Parathyroid adenoma (tissue), 2 donors: Measurements from ENCODE around the gene JOSD1.
A peak's percentile ranks its signal among the peaks of the same experiment; 100 is the strongest.

Experiments used
- H2AFZ ChIP-seq: fragments of 300-600 bp; sonication (generic); one replicate; pipeline ENCODE4 v1.7.0; 2017; ENCODE audit warnings: antibody characterized with exemption, mild to moderate bottlenecking
- H3K27ac ChIP-seq: fragments of 300-600 bp; sonication (generic); one replicate; pipeline ENCODE4 v1.7.0; 2017
- H3K27me3 ChIP-seq: fragments of 300-600 bp; sonication (generic); one replicate; pipeline ENCODE4 v1.7.0; 2017; ENCODE audit warnings: low read length; ENCODE audit not compliant: control insufficient read depth, insufficient read depth
- H3K36me3 ChIP-seq: fragments of 300-600 bp; sonication (generic); one replicate; pipeline ENCODE4 v1.7.0; 2017; ENCODE audit warnings: low read length; ENCODE audit not compliant: control insufficient read depth, insufficient read depth
- H3K4me1 ChIP-seq: fragments of 300-600 bp; sonication (generic); one replicate; pipeline ENCODE4 v1.7.0; 2017; ENCODE audit warnings: control low read depth
- H3K4me2 ChIP-seq: fragments of 300-600 bp; sonication (generic); one replicate; pipeline ENCODE4 v1.7.0; 2017; ENCODE audit warnings: low read length
- H3K4me3 ChIP-seq: fragments of 300-600 bp; sonication (generic); one replicate; pipeline ENCODE4 v1.7.0; 2017; ENCODE audit warnings: low read depth, low read length
- H3K79me2 ChIP-seq: fragments of 300-600 bp; sonication (generic); one replicate; pipeline ENCODE4 v1.7.0; 2017; ENCODE audit warnings: control low read depth
- H3K9ac ChIP-seq: fragments of 300-600 bp; sonication (generic); one replicate; pipeline ENCODE4 v1.7.0; 2017; ENCODE audit warnings: mild to moderate bottlenecking
- H3K9me3 ChIP-seq: fragments of 300-600 bp; sonication (generic); one replicate; pipeline ENCODE4 v1.7.0; 2017; ENCODE audit warnings: low read length; ENCODE audit not compliant: control insufficient read depth
- CTCF ChIP-seq: fragments of 300-600 bp; sonication (generic); IDR thresholded peaks from one replicate; pipeline ENCODE4 v1.7.0; 2017; ENCODE audit warnings: antibody characterized with exemption, mild to moderate bottlenecking
- donor health status: primary hyperparathyroidism.

The JOSD1 gene

DNA sequence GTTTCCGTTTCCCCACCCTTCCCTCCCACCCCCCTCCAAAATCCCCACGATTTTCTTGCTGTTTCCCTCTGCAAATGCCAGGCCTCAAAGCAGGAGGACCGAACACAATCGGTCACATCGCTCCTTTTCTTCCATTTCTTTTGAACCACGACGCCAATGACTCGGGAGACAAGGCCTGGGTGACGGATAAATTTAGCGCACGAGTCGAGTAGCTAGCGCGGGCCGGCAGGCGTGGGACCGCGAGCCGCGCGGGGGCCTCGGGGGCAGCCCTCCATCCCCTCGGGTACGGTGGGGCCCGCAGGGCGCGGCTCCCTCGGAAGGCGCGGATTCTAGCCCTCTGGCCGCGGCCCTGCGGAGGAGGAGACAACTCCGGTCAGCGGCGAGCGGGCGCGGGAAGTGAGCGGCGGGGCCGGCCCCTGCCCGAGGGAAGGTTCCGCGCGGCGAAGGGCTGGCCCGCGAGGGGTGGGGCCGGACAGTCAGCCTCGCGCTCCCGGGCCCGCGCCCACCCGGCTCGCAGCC is 414 bp downstream of the JOSD1 start:
- Histone ChIP-seq H2AFZ (peak overlapping the region; percentile 92), H3K79me2 (peaks cover 8% of the 10 kb centered on the region), H3K9ac (peak overlapping the region; percentile 46), H3K4me1 (peaks cover 18% of the 10 kb centered on the region), H3K36me3 (no peaks in the 10 kb centered on the region), H3K27me3 (no peaks in the 10 kb centered on the region), H3K4me3 (peak overlapping the region; percentile 87), H3K4me2 (peak overlapping the region; percentile 99), H3K27ac (peak overlapping the region; percentile 85), H3K9me3 (no peaks in the 10 kb centered on the region)
- TF ChIP-seq CTCF, result no peak

- Histone ChIP-seq H3K4me2 (peak overlapping the region; percentile 99), H3K4me3 (peak overlapping the region; percentile 87), H3K9me3 (no peaks in the 10 kb centered on the region), H3K79me2 (peaks cover 8% of the 10 kb centered on the region), H3K4me1 (peaks cover 17% of the 10 kb centered on the region), H3K36me3 (no peaks in the 10 kb centered on the region), H2AFZ (no peak overlapping the region), H3K27ac (peak overlapping the region; percentile 85), H3K27me3 (no peaks in the 10 kb centered on the region), H3K9ac (no peak overlapping the region)
- TF ChIP-seq CTCF, result no peak
Measured at GRCh38 chr22:38699784-38700183, 959 bp downstream of the JOSD1 start.

- H3K4me2 ChIP-seq, result peak overlapping the region; percentile 99
- no peak overlapping the region for H3K27ac ChIP-seq
- peaks cover 8% of the 10 kb centered on the region for H3K79me2 ChIP-seq
- H3K36me3 ChIP-seq, result no peaks in the 10 kb centered on the region
- H2AFZ ChIP-seq, result no peak overlapping the region
- no peaks in the 10 kb centered on the region for H3K9me3 ChIP-seq
- peaks cover 13% of the 10 kb centered on the region for H3K4me1 ChIP-seq
- peak overlapping the region; percentile 87 for H3K4me3 ChIP-seq
- no peaks in the 10 kb centered on the region for H3K27me3 ChIP-seq
- TF ChIP-seq CTCF, result no peak
- H3K9ac ChIP-seq, result no peak overlapping the region
Measured at GRCh38 chr22:38699143-38699542, 1.6 kb downstream of the JOSD1 start.

DNA sequence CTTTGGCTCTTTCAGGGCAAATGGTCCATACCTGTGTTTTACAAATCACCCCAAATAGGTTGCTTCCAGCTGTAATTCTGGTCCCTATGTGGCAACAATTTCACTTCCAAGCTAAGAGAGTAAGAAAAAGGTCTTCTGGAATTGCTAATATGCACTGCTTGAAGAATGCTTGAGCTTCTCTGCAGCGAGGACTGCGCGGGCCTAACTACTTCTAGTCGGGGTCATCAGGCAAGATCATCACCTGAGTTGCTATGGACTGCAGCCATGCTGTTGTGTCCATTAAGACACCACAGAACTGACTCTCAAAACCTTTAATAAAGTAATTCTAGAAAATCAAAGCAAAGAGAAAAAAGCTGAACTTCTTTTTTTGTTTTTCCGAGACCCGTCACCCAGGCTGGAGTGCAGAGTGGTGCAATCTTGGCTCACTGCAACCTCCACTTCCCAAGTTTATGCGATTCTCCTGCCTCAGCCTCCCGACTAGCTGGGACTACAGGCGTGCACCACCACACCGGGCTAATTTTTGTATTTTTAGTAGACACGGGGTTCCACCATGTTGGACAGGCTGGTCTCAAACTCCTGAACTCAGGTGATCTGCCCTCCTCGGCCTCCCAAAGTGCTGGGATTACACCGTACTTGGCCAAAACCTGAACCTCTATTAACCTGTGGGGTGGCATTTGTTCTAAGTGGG is 2.2 kb downstream of the JOSD1 start:
- Histone ChIP-seq H2AFZ (no peak overlapping the region), H3K36me3 (no peaks in the 10 kb centered on the region), H3K4me2 (peak overlapping the region; percentile 99), H3K79me2 (peaks cover 9% of the 10 kb centered on the region), H3K27ac (no peak overlapping the region), H3K9me3 (no peaks in the 10 kb centered on the region), H3K4me1 (peaks cover 13% of the 10 kb centered on the region), H3K4me3 (no peak overlapping the region), H3K27me3 (no peaks in the 10 kb centered on the region), H3K9ac (no peak overlapping the region)
- no peak for TF ChIP-seq CTCF
